DMS 273 treated with DMSO at 0.1 percent for 48 hours (cell line): ENCODE data around the gene INO80D.
"Not testable (repeated sequence)": the region's sequence is repeated elsewhere in the genome, so short reads cannot be mapped to it uniquely, and the experiment has no call there.

Experiments
- DNase-seq: peaks from one replicate; lab custom pipeline; 2025; lab: John Stamatoyannopoulos, UW

INO80D gene

GRCh38 chr2:206083602-206084438, 2.2 kb downstream of the INO80D start:
- no peak for DNase-seq

GRCh38 chr2:206082298-206082843, 3.6 kb downstream of the INO80D start:
- DNase-seq: no peak

- DNase-seq: no peak
These were observed 5.0 kb downstream of the INO80D start for GRCh38 chr2:206080927-206081326.

GRCh38 chr2:206079699-206080465, 6.1 kb downstream of the INO80D start:
- no peak for DNase-seq

- not testable (repeated sequence) for DNase-seq
These were observed 8.1 kb downstream of the INO80D start for GRCh38 chr2:206077879-206078278.

- DNase-seq: no peak
These were observed 10.9 kb downstream of the INO80D start for GRCh38 chr2:206075113-206075512.

- DNase-seq: no peak
These were observed 14.2 kb downstream of the INO80D start for GRCh38 chr2:206071807-206072206.

GRCh38 chr2:206069417-206069816, 16.6 kb downstream of the INO80D start:
- no peak for DNase-seq

- DNase-seq: no peak
These were observed 17.8 kb downstream of the INO80D start for GRCh38 chr2:206068207-206068606.

- no peak for DNase-seq
These were observed 21.9 kb downstream of the INO80D start for GRCh38 chr2:206064077-206064476.

GRCh38 chr2:206063635-206064034, 22.3 kb downstream of the INO80D start:
- no peak for DNase-seq

GRCh38 chr2:206062724-206063123, 23.2 kb downstream of the INO80D start:
- DNase-seq: no peak

GRCh38 chr2:206056286-206056685, 29.7 kb downstream of the INO80D start:
- no peak for DNase-seq

GRCh38 chr2:206054952-206055351, 31.0 kb downstream of the INO80D start:
- DNase-seq: no peak

GRCh38 chr2:206051912-206052311, 34.1 kb downstream of the INO80D start:
- DNase-seq: no peak

- no peak for DNase-seq
These were observed 36.6 kb downstream of the INO80D start for GRCh38 chr2:206049392-206049791.

GRCh38 chr2:206045251-206045650, 40.7 kb downstream of the INO80D start:
- no peak for DNase-seq

- DNase-seq: no peak
These were observed 45.4 kb downstream of the INO80D start for GRCh38 chr2:206040525-206040924.

- not testable (repeated sequence) for DNase-seq
These were observed 50.6 kb downstream of the INO80D start for GRCh38 chr2:206035393-206035792.

GRCh38 chr2:206033452-206033851, 52.5 kb downstream of the INO80D start:
- not testable (repeated sequence) for DNase-seq

- DNase-seq: no peak
These were observed 53.9 kb downstream of the INO80D start for GRCh38 chr2:206031950-206032567.

GRCh38 chr2:206031162-206031784, 54.7 kb downstream of the INO80D start:
- no peak for DNase-seq
